Ovary (tissue), 3 donors: ENCODE results near the gene BRICD5.

Experiments used
- POLR2A ChIP-seq: fragments of 450-650 bp; IDR thresholded peaks from one replicate; pipeline ENCODE4 v1.6.1; 2017; ENCODE audit warnings: antibody characterized with exemption, mild to moderate bottlenecking, moderate library complexity
- TF ChIP-seq, protein P1 (sequence below), 3 donors: fragments of 450-650 bp in 2 of 3; fragments of 200-600 bp in 1 of 3; IDR thresholded peaks; one replicate each; pipeline versions ENCODE4 v1.5.1 to v1.8.0; 2016 to 2022; ENCODE audit warnings: antibody characterized with exemption in 3 of 3, mild to moderate bottlenecking in 1 of 3
- donor health status: DM: no; HTN: no; CAD: no.

DNA sequence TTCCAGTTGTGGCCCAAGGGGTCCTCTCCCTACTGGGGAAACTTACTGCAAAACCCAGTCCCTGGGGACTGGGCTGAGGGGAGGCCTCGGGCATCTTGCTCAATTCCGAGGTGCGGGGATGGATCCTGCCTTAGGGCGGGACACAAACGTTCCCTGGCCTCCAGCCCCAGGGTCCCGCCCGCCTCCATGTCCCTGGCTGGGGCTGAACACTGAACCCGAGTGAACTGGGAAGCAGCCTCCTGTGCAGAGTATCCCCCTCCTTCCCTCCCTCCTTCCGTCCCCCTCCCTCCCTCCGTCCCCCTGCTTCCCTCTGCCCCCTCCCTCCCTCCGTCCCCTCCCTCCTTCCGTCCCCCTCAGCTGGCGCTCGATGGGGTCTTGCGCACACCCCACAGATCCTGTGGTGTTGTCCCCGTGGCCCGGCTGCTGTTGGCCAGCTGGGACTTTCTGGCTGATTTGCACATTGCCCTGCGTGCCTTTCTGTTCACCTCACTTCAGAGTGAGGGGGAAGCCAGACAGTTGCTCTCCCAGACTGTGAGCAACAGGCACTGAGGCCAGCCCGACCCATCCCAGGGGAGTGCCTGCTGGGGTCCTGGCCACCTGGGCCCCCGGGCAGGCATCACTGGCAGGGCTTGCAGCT, 49.6 kb downstream of the BRICD5 start:
- TF ChIP-seq, protein P1, sequence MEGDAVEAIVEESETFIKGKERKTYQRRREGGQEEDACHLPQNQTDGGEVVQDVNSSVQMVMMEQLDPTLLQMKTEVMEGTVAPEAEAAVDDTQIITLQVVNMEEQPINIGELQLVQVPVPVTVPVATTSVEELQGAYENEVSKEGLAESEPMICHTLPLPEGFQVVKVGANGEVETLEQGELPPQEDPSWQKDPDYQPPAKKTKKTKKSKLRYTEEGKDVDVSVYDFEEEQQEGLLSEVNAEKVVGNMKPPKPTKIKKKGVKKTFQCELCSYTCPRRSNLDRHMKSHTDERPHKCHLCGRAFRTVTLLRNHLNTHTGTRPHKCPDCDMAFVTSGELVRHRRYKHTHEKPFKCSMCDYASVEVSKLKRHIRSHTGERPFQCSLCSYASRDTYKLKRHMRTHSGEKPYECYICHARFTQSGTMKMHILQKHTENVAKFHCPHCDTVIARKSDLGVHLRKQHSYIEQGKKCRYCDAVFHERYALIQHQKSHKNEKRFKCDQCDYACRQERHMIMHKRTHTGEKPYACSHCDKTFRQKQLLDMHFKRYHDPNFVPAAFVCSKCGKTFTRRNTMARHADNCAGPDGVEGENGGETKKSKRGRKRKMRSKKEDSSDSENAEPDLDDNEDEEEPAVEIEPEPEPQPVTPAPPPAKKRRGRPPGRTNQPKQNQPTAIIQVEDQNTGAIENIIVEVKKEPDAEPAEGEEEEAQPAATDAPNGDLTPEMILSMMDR (IDR thresholded peaks at IDR 0.05) = no peak
- TF ChIP-seq POLR2A = no peak
